Neural cell (in vitro differentiated cells): ENCODE data around the gene RANBP3. TPM values are rescaled to one million over a fixed set of nuclear protein-coding genes. Genes with fewer than 3 reads are reported as not detected.

Source experiments
- H2AFZ ChIP-seq: fragments of 200-600, 300-800 bp; sonication (generic), shearing (Covaris generic); 2 replicates; pipeline ENCODE4 v1.6.0; 2014; ENCODE audit warnings: low read depth, mild to moderate bottlenecking, antibody characterized with exemption, low read length, moderate library complexity
- H3F3A ChIP-seq: fragments of 200-600 bp; shearing (Covaris generic); 2 replicates; pipeline ENCODE4 v1.6.1; 2016; ENCODE audit warnings: mild to moderate bottlenecking, moderate library complexity, mixed read lengths, antibody characterized with exemption, low read length; ENCODE audit not compliant: insufficient read depth, poor library complexity, severe bottlenecking
- H3K27ac ChIP-seq: fragments of 200-600, 300-800 bp; sonication (generic), shearing (Covaris generic); 2 replicates; pipeline ENCODE4 v1.5.1; 2014; ENCODE audit warnings: mild to moderate bottlenecking, low read length, moderate library complexity
- H3K27me3 ChIP-seq: fragments of 300-800, 200-600 bp; sonication (generic), shearing (Covaris generic); 2 replicates; pipeline ENCODE4 v1.6.0; 2014; ENCODE audit warnings: mild to moderate bottlenecking, low read depth, low read length, moderate library complexity; ENCODE audit not compliant: insufficient read depth
- H3K36me3 ChIP-seq: fragments of 300-800, 200-600 bp; sonication (generic), shearing (Covaris generic); 2 replicates; pipeline ENCODE4 v1.5.1; 2014; ENCODE audit warnings: mild to moderate bottlenecking, antibody characterized with exemption, low read length, moderate library complexity; ENCODE audit not compliant: insufficient read depth
- H3K4me2 ChIP-seq: fragments of 300-800, 200-600 bp; sonication (generic), shearing (Covaris generic); 2 replicates; pipeline ENCODE4 v1.6.0; 2014; ENCODE audit warnings: mild to moderate bottlenecking, low read length
- H3K4me3 ChIP-seq: fragments of 300-800, 200-600 bp; sonication (generic), shearing (Covaris generic); 2 replicates; pipeline ENCODE4 v1.5.1; 2014; ENCODE audit warnings: mild to moderate bottlenecking, low read length, moderate library complexity
- H3K79me2 ChIP-seq: fragments of 200-600 bp; shearing (Covaris generic); replicated peaks from 2 replicates; pipeline ENCODE4 v1.6.0; 2014; ENCODE audit warnings: mild to moderate bottlenecking, low read length, moderate library complexity; ENCODE audit not compliant: insufficient read depth
- H3K9ac ChIP-seq: fragments of 300-800, 200-600 bp; sonication (generic), shearing (Covaris generic); 2 replicates; pipeline ENCODE4 v1.6.1; 2016; ENCODE audit warnings: mild to moderate bottlenecking, low read length, mixed read lengths
- H3K9me2 ChIP-seq: fragments of 200-600 bp; shearing (Covaris generic); 2 replicates; pipeline ENCODE4 v1.6.1; 2016; ENCODE audit warnings: mild to moderate bottlenecking, low read length, mixed read lengths; ENCODE audit not compliant: insufficient read depth
- H3K9me3 ChIP-seq: fragments of 200-600, 300-800 bp; sonication (generic), shearing (Covaris generic); 2 replicates; pipeline ENCODE4 v1.6.1; 2016; ENCODE audit warnings: mild to moderate bottlenecking, mixed run types, low read length, moderate library complexity, mixed read lengths
- H4K20me1 ChIP-seq: fragments of 200-600 bp; shearing (Covaris generic); 2 replicates; pipeline ENCODE4 v1.6.1; 2016; ENCODE audit warnings: mild to moderate bottlenecking, mixed run types; ENCODE audit not compliant: insufficient read depth
- EP300 ChIP-seq: fragments of 450-650 bp; conservative IDR thresholded peaks from 2 replicates; pipeline ENCODE4 v1.6.1; 2014; ENCODE audit warnings: antibody characterized with exemption, mild to moderate bottlenecking, moderate library complexity; ENCODE audit not compliant: poor library complexity, severe bottlenecking
- EZH2 ChIP-seq: fragments of 200-600, 300-800 bp; shearing (Covaris generic), sonication (generic); IDR thresholded peaks from 2 replicates; pipeline ENCODE4 v1.6.1; 2014; ENCODE audit warnings: antibody characterized with exemption, low read length, borderline replicate concordance, mild to moderate bottlenecking; ENCODE audit not compliant: insufficient read depth, poor library complexity, severe bottlenecking
- MXI1 ChIP-seq: fragments of 450-650 bp; conservative IDR thresholded peaks from 2 replicates; pipeline ENCODE4 v1.6.1; 2014; ENCODE audit warnings: antibody characterized with exemption, mild to moderate bottlenecking; ENCODE audit not compliant: poor library complexity, severe bottlenecking
- POLR2AphosphoS5 ChIP-seq: IDR thresholded peaks from 2 replicates; pipeline ENCODE4 v1.6.1; 2012
- RAD21 ChIP-seq: fragments of 450-650 bp; conservative IDR thresholded peaks from 2 replicates; pipeline ENCODE4 v1.6.1; 2014; ENCODE audit warnings: antibody characterized with exemption, mild to moderate bottlenecking, moderate library complexity
- SMC3 ChIP-seq: fragments of 450-650 bp; conservative IDR thresholded peaks from 2 replicates; pipeline ENCODE4 v1.6.1; 2014; ENCODE audit warnings: antibody characterized with exemption, mild to moderate bottlenecking, moderate library complexity; ENCODE audit not compliant: poor library complexity
- TAF1 ChIP-seq: IDR thresholded peaks from 2 replicates; pipeline ENCODE4 v1.6.1; 2012; ENCODE audit warnings: low read depth
- polyA plus RNA-seq: library from polyadenylated mRNA; depleted of rRNA; stranded (reverse); fragments of >200 nt; gene quantifications from 2 replicates; pipeline ENCODE4 v1.2.3, GENCODE V29; 2014
- TF ChIP-seq, protein P1 (sequence below): IDR thresholded peaks from 2 replicates; pipeline ENCODE4 v1.6.1; 2012; ENCODE audit warnings: borderline replicate concordance
- TF ChIP-seq, protein P2 (sequence below): fragments of 450-650 bp; IDR thresholded peaks from 2 replicates; pipeline ENCODE4 v1.5.1; 2014; ENCODE audit warnings: antibody characterized with exemption, mild to moderate bottlenecking, moderate library complexity; ENCODE audit not compliant: poor library complexity, severe bottlenecking

Gene RANBP3
- polyA plus RNA-seq, 1 donor from 2014 or later, result 67.6 TPM

DNA sequence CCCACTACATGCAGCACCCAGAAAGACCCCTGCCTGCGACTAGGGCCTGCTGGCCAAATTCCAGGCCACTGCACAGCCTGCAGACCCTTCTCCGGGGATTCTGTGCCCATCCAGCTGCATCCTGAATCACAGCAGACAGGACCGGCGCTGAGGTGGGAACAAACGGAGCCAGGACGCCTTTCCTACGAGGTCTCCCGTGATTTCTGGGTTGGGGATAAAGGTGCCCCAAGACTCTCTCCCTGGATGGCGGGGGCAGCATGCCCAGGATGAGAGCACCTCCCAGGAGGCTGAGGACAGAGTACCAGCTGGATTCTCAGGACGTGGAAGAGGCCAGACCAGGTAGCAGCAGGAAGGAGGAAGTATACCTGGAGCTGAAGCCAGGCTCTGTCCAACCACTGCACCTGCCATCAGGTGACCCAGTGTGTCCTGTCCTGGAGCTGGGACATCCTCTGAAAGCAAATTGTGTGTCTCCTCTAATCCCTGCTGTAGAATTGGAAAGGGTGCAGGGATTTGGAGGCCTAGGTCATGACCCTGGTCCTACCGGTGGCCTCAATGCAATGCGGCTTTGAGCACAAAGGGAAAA, 104.2 kb downstream of the RANBP3 start:
- no peaks in the 10 kb centered on the region for H3F3A ChIP-seq
- no peak overlapping the region for H3K9ac ChIP-seq
- no peak overlapping the region for H2AFZ ChIP-seq

DNA sequence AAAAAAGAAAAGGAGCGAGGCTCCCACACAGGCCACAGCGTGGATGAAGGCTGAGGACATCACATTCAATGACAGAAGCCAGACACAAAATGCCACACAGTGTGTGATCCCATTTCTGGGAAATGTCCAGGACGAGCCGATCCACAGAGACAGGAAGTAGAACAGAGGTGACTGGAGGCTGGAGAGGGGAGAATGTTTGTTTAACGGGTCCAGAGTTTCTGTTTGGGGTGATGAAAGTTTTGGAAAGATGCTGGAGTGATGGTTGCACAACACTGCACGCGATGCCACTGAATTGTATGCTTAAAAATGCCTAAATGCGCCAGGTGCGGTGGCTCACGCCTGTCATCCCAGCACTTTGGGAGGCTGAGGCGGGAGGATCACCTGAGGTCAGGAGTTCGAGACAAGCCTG, 107.0 kb downstream of the RANBP3 start:
- no peak overlapping the region for H3K4me2 ChIP-seq
- TF ChIP-seq EP300, result no peak
- no peak for TF ChIP-seq TAF1
- TF ChIP-seq, protein P1, sequence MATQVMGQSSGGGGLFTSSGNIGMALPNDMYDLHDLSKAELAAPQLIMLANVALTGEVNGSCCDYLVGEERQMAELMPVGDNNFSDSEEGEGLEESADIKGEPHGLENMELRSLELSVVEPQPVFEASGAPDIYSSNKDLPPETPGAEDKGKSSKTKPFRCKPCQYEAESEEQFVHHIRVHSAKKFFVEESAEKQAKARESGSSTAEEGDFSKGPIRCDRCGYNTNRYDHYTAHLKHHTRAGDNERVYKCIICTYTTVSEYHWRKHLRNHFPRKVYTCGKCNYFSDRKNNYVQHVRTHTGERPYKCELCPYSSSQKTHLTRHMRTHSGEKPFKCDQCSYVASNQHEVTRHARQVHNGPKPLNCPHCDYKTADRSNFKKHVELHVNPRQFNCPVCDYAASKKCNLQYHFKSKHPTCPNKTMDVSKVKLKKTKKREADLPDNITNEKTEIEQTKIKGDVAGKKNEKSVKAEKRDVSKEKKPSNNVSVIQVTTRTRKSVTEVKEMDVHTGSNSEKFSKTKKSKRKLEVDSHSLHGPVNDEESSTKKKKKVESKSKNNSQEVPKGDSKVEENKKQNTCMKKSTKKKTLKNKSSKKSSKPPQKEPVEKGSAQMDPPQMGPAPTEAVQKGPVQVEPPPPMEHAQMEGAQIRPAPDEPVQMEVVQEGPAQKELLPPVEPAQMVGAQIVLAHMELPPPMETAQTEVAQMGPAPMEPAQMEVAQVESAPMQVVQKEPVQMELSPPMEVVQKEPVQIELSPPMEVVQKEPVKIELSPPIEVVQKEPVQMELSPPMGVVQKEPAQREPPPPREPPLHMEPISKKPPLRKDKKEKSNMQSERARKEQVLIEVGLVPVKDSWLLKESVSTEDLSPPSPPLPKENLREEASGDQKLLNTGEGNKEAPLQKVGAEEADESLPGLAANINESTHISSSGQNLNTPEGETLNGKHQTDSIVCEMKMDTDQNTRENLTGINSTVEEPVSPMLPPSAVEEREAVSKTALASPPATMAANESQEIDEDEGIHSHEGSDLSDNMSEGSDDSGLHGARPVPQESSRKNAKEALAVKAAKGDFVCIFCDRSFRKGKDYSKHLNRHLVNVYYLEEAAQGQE, result no peak
- no peak for TF ChIP-seq SMC3
- no peak for TF ChIP-seq RAD21
- TF ChIP-seq, protein P2, sequence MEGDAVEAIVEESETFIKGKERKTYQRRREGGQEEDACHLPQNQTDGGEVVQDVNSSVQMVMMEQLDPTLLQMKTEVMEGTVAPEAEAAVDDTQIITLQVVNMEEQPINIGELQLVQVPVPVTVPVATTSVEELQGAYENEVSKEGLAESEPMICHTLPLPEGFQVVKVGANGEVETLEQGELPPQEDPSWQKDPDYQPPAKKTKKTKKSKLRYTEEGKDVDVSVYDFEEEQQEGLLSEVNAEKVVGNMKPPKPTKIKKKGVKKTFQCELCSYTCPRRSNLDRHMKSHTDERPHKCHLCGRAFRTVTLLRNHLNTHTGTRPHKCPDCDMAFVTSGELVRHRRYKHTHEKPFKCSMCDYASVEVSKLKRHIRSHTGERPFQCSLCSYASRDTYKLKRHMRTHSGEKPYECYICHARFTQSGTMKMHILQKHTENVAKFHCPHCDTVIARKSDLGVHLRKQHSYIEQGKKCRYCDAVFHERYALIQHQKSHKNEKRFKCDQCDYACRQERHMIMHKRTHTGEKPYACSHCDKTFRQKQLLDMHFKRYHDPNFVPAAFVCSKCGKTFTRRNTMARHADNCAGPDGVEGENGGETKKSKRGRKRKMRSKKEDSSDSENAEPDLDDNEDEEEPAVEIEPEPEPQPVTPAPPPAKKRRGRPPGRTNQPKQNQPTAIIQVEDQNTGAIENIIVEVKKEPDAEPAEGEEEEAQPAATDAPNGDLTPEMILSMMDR, result no peak
- no peak for TF ChIP-seq POLR2AphosphoS5
- no peak for TF ChIP-seq EZH2
- no peak for TF ChIP-seq MXI1
- H2AFZ ChIP-seq, result no peak overlapping the region
- H3K27ac ChIP-seq, result no peak overlapping the region
- H4K20me1 ChIP-seq, result no peaks in the 10 kb centered on the region
- no peaks in the 10 kb centered on the region for H3K27me3 ChIP-seq
- no peak overlapping the region for H3K9ac ChIP-seq
- no peaks in the 10 kb centered on the region for H3K9me3 ChIP-seq
- no peaks in the 10 kb centered on the region for H3F3A ChIP-seq
- H3K36me3 ChIP-seq, result no peaks in the 10 kb centered on the region
- no peaks in the 10 kb centered on the region for H3K79me2 ChIP-seq
- no peaks in the 10 kb centered on the region for H3K9me2 ChIP-seq
- no peak overlapping the region for H3K4me3 ChIP-seq

More for the DNA sequence above, 104.2 kb downstream of the RANBP3 start:
- H3K36me3 ChIP-seq, result no peaks in the 10 kb centered on the region
- TF ChIP-seq POLR2AphosphoS5, result no peak
- no peak for TF ChIP-seq EZH2
- TF ChIP-seq RAD21, result no peak
- TF ChIP-seq MXI1, result no peak
- no peak for TF ChIP-seq EP300
- no peak for TF ChIP-seq SMC3
- TF ChIP-seq, protein P1, result no peak
- TF ChIP-seq, protein P2, result no peak
- TF ChIP-seq TAF1, result no peak
- H3K79me2 ChIP-seq, result no peaks in the 10 kb centered on the region
- no peaks in the 10 kb centered on the region for H3K27me3 ChIP-seq
- no peak overlapping the region for H3K4me3 ChIP-seq
- H3K4me2 ChIP-seq, result no peak overlapping the region
- H3K9me2 ChIP-seq, result no peaks in the 10 kb centered on the region
- H3K27ac ChIP-seq, result no peak overlapping the region
- no peaks in the 10 kb centered on the region for H3K9me3 ChIP-seq
- no peaks in the 10 kb centered on the region for H4K20me1 ChIP-seq
